ENCODE measurements around the gene KIDINS220. TPM values are rescaled to one million over a fixed set of nuclear protein-coding genes. Genes with fewer than 3 reads are reported as not detected.

KIDINS220 gene
- total RNA-seq, 2 experiments from 2014 or later, result 22.7 to 24.4 TPM

- H3K4me3 Mint-ChIP-seq, result no peak overlapping the region
- intact Hi-C loops (cut with DNase I, micrococcal nuclease), result no loop called here
- DNase-seq (no peak), ATAC-seq (no peak)
- CTCF ChIA-PET, result interaction anchor here (1.5 kb wide), 1 partner anchor 12 kb away, joined by 3 read pairs; no protein-coding TSS in a partner anchor
- H3K4me1 Mint-ChIP-seq, result no peaks in the 10 kb centered on the region
- H3K36me3 Mint-ChIP-seq (ENCODE audit: low read depth), result no peaks in the 10 kb centered on the region
- H3K27me3 Mint-ChIP-seq, result no peaks in the 10 kb centered on the region
- no peaks in the 10 kb centered on the region for H3K9me3 Mint-ChIP-seq (ENCODE audit: low read depth)
- POLR2A ChIA-PET, result no interaction called here
- H3K27ac Mint-ChIP-seq, result no peak overlapping the region
Observed at GRCh38 chr2:8867363-8867762, 29.9 kb upstream of the KIDINS220 start.

GRCh38 chr2:8863331-8863953 lies 26.0 kb upstream of the KIDINS220 start:
- no peaks in the 10 kb centered on the region for H3K9me3 Mint-ChIP-seq (ENCODE audit: low read depth)
- H3K4me3 Mint-ChIP-seq, result no peak overlapping the region
- ChIA-PET POLR2A (no interaction called here), CTCF (interaction anchor here (0.6 kb wide), 1 partner anchor 1683 kb away, joined by 3 read pairs; no protein-coding TSS in a partner anchor)
- H3K27me3 Mint-ChIP-seq, result no peaks in the 10 kb centered on the region
- intact Hi-C loops (cut with DNase I, micrococcal nuclease), result no loop called here
- DNase-seq, result no peak
- no peak for ATAC-seq
- H3K27ac Mint-ChIP-seq, result no peak overlapping the region
- no peaks in the 10 kb centered on the region for H3K4me1 Mint-ChIP-seq
- H3K36me3 Mint-ChIP-seq (ENCODE audit: low read depth), result no peaks in the 10 kb centered on the region

- Mint-ChIP-seq H3K9me3 (ENCODE audit: low read depth) (no peaks in the 10 kb centered on the region), H3K27me3 (no peaks in the 10 kb centered on the region), H3K4me3 (no peak overlapping the region), H3K27ac (no peak overlapping the region), H3K36me3 (ENCODE audit: low read depth) (no peaks in the 10 kb centered on the region), H3K4me1 (no peaks in the 10 kb centered on the region)
- POLR2A ChIA-PET, result no interaction called here
- intact Hi-C loops (cut with DNase I, micrococcal nuclease), result no loop called here
- DNase-seq (no peak), ATAC-seq (no peak)
- CTCF ChIA-PET, result interaction anchor here (0.8 kb wide), 1 partner anchor 11 kb away, joined by 3 read pairs; no protein-coding TSS in a partner anchor
Observed at GRCh38 chr2:8862230-8862629, 24.8 kb upstream of the KIDINS220 start.

- intact Hi-C loops (cut with DNase I, micrococcal nuclease), result no loop called here
Observed at GRCh38 chr2:8861797-8862196, 24.4 kb upstream of the KIDINS220 start.

GRCh38 chr2:8860239-8860638 lies 22.8 kb upstream of the KIDINS220 start:
- no peaks in the 10 kb centered on the region for H3K9me3 Mint-ChIP-seq (ENCODE audit: low read depth)
- DNase-seq (no peak), ATAC-seq (peak; percentile 55)
- POLR2A ChIA-PET, result interaction anchor here (0.7 kb wide), 1 partner anchor 1437 kb away, joined by 6 read pairs; no protein-coding TSS in a partner anchor
- no peaks in the 10 kb centered on the region for H3K27me3 Mint-ChIP-seq
- H3K27ac Mint-ChIP-seq, result no peak overlapping the region
- H3K4me1 Mint-ChIP-seq, result no peaks in the 10 kb centered on the region
- CTCF ChIA-PET, result no interaction called here
- H3K4me3 Mint-ChIP-seq, result no peak overlapping the region
- H3K36me3 Mint-ChIP-seq (ENCODE audit: low read depth), result no peaks in the 10 kb centered on the region
- intact Hi-C loops (cut with DNase I, micrococcal nuclease), result no loop called here

More at GRCh38 chr2:8861797-8862196, 24.4 kb upstream of the KIDINS220 start:
- no peaks in the 10 kb centered on the region for H3K27me3 Mint-ChIP-seq
- ChIA-PET POLR2A (no interaction called here), CTCF (interaction anchor here (0.8 kb wide), 1 partner anchor 11 kb away, joined by 3 read pairs; no protein-coding TSS in a partner anchor)
- no peaks in the 10 kb centered on the region for H3K36me3 Mint-ChIP-seq (ENCODE audit: low read depth)
- no peaks in the 10 kb centered on the region for H3K9me3 Mint-ChIP-seq (ENCODE audit: low read depth)
- H3K4me1 Mint-ChIP-seq, result no peaks in the 10 kb centered on the region
- no peak overlapping the region for H3K27ac Mint-ChIP-seq
- DNase-seq (no peak), ATAC-seq (no peak)
- H3K4me3 Mint-ChIP-seq, result no peak overlapping the region

- intact Hi-C loops (cut with DNase I, micrococcal nuclease), result no loop called here
- H3K27ac Mint-ChIP-seq, result no peak overlapping the region
- no peaks in the 10 kb centered on the region for H3K4me1 Mint-ChIP-seq
- no peak for DNase-seq
- no peaks in the 10 kb centered on the region for H3K36me3 Mint-ChIP-seq (ENCODE audit: low read depth)
- ChIA-PET CTCF (interaction anchor here (0.6 kb wide), 1 partner anchor 60 kb away, joined by 3 read pairs; no protein-coding TSS in a partner anchor), POLR2A (no interaction called here)
- H3K27me3 Mint-ChIP-seq, result no peaks in the 10 kb centered on the region
- no peak for ATAC-seq
- H3K4me3 Mint-ChIP-seq, result no peak overlapping the region
- no peaks in the 10 kb centered on the region for H3K9me3 Mint-ChIP-seq (ENCODE audit: low read depth)
Observed at GRCh38 chr2:8858910-8859309, 21.5 kb upstream of the KIDINS220 start.

- intact Hi-C loops (cut with DNase I, micrococcal nuclease), result no loop called here
- no peaks in the 10 kb centered on the region for H3K36me3 Mint-ChIP-seq (ENCODE audit: low read depth)
- no peak overlapping the region for H3K27ac Mint-ChIP-seq
- no peak for DNase-seq
- H3K4me3 Mint-ChIP-seq, result no peak overlapping the region
- CTCF ChIA-PET, result interaction anchor here (0.6 to 0.8 kb wide), 2 partner anchors 59 to 64 kb away, joined by 3 read pairs; no protein-coding TSS in a partner anchor
- POLR2A ChIA-PET, result no interaction called here
- no peaks in the 10 kb centered on the region for H3K9me3 Mint-ChIP-seq (ENCODE audit: low read depth)
- H3K27me3 Mint-ChIP-seq, result no peaks in the 10 kb centered on the region
- ATAC-seq, result no peak
- H3K4me1 Mint-ChIP-seq, result no peaks in the 10 kb centered on the region
Observed at GRCh38 chr2:8858264-8858663, 20.9 kb upstream of the KIDINS220 start.

GRCh38 chr2:8857709-8858108 lies 20.3 kb upstream of the KIDINS220 start:
- H3K9me3 Mint-ChIP-seq (ENCODE audit: low read depth), result no peaks in the 10 kb centered on the region
- POLR2A ChIA-PET, result no interaction called here
- H3K27ac Mint-ChIP-seq, result no peak overlapping the region
- CTCF ChIA-PET, result interaction anchor here (0.8 kb wide), 1 partner anchor 64 kb away, joined by 3 read pairs; no protein-coding TSS in a partner anchor
- no peaks in the 10 kb centered on the region for H3K27me3 Mint-ChIP-seq
- ATAC-seq, result no peak
- no peak overlapping the region for H3K4me3 Mint-ChIP-seq
- DNase-seq, result no peak
- no peaks in the 10 kb centered on the region for H3K4me1 Mint-ChIP-seq
- no peaks in the 10 kb centered on the region for H3K36me3 Mint-ChIP-seq (ENCODE audit: low read depth)
- intact Hi-C loops (cut with DNase I, micrococcal nuclease), result no loop called here

- ChIA-PET POLR2A (no interaction called here), CTCF (no interaction called here)
- H3K27ac Mint-ChIP-seq, result no peak overlapping the region
- DNase-seq (no peak), ATAC-seq (no peak)
- intact Hi-C loops (cut with DNase I, micrococcal nuclease), result no loop called here
- H3K9me3 Mint-ChIP-seq (ENCODE audit: low read depth), result no peaks in the 10 kb centered on the region
- H3K4me3 Mint-ChIP-seq, result no peak overlapping the region
- no peaks in the 10 kb centered on the region for H3K36me3 Mint-ChIP-seq (ENCODE audit: low read depth)
- no peaks in the 10 kb centered on the region for H3K4me1 Mint-ChIP-seq
- H3K27me3 Mint-ChIP-seq, result no peaks in the 10 kb centered on the region
Observed at GRCh38 chr2:8856176-8856575, 18.8 kb upstream of the KIDINS220 start.

GRCh38 chr2:8855010-8855409 lies 17.6 kb upstream of the KIDINS220 start:
- DNase-seq (no peak), ATAC-seq (no peak)
- Mint-ChIP-seq H3K4me1 (no peaks in the 10 kb centered on the region), H3K36me3 (ENCODE audit: low read depth) (no peaks in the 10 kb centered on the region), H3K9me3 (ENCODE audit: low read depth) (no peaks in the 10 kb centered on the region), H3K4me3 (no peak overlapping the region), H3K27ac (no peak overlapping the region), H3K27me3 (peaks cover 3% of the 10 kb centered on the region)
- ChIA-PET POLR2A (interaction anchor here (0.8 kb wide), 1 partner anchor 316 kb away, joined by 3 read pairs; no protein-coding TSS in a partner anchor), CTCF (interaction anchor here (0.6 to 1.7 kb wide), 3 partner anchors 9 to 40 kb away, joined by 3 to 8 read pairs (median 3); no protein-coding TSS in a partner anchor)
- intact Hi-C loops (cut with DNase I, micrococcal nuclease), result no loop called here

GRCh38 chr2:8853426-8853825 lies 16.0 kb upstream of the KIDINS220 start:
- CTCF ChIA-PET, result interaction anchor here (1.7 kb wide), 1 partner anchor 7 kb away, joined by 8 read pairs; no protein-coding TSS in a partner anchor
- H3K27ac Mint-ChIP-seq, result no peak overlapping the region
- POLR2A ChIA-PET, result no interaction called here
- H3K4me1 Mint-ChIP-seq, result no peaks in the 10 kb centered on the region
- no peaks in the 10 kb centered on the region for H3K9me3 Mint-ChIP-seq (ENCODE audit: low read depth)
- H3K36me3 Mint-ChIP-seq (ENCODE audit: low read depth), result no peaks in the 10 kb centered on the region
- no peak for DNase-seq
- no peak for ATAC-seq
- intact Hi-C loops (cut with DNase I, micrococcal nuclease), result no loop called here
- H3K4me3 Mint-ChIP-seq, result no peak overlapping the region
- peaks cover 5% of the 10 kb centered on the region for H3K27me3 Mint-ChIP-seq

GRCh38 chr2:8851811-8852560 lies 14.6 kb upstream of the KIDINS220 start:
- ATAC-seq (no peak), DNase-seq (no peak)
- H3K36me3 Mint-ChIP-seq (ENCODE audit: low read depth), result no peaks in the 10 kb centered on the region
- POLR2A ChIA-PET, result no interaction called here
- peaks cover 8% of the 10 kb centered on the region for H3K27me3 Mint-ChIP-seq
- H3K9me3 Mint-ChIP-seq (ENCODE audit: low read depth), result no peaks in the 10 kb centered on the region
- no peaks in the 10 kb centered on the region for H3K4me1 Mint-ChIP-seq
- no peak overlapping the region for H3K27ac Mint-ChIP-seq
- H3K4me3 Mint-ChIP-seq, result no peak overlapping the region
- intact Hi-C loops (cut with DNase I, micrococcal nuclease), result no loop called here
- CTCF ChIA-PET, result interaction anchor here (0.7 kb wide), 1 partner anchor 363 kb away, joined by 5 read pairs; no protein-coding TSS in a partner anchor

Data from activated CD4-positive, alpha-beta T cell treated with anti-CD3 and anti-CD28 coated beads for 36 hours (primary cell).